ENCODE results near the gene INPP5D.

DNA sequence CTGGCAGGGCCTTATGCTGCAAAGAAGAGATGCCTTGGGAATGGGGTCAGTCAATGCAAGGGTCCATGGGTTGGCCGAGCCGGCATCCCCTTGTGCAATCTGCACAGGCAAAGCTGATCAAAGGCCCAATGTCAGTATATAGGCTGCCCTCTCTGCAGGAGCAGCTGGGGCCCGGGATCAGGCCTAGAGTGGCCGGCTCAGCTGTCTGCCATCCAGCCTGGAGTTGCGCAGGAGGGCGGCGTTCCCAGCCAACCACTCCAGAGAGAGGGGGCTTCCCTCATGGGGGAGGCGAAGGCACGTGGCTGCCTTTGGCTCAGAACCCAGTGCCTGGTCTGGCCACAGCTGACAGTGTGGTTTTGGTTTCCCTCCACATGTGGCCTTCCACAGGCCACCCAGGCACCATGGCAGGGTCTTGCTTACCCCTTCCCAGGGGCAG is 3.9 kb downstream of the INPP5D start:
- TF ChIP-seq CTCF (IDR thresholded peaks at IDR 0.05) (no peak), POLR2A (IDR thresholded peaks at IDR 0.05) (no peak)
